Stomach (tissue), 9 donors: ENCODE measurements around the gene PTGFRN. TPM values are rescaled to one million over a fixed set of nuclear protein-coding genes. Genes with fewer than 3 reads are reported as not detected.

Experiments used
- DNase-seq, 2 donors: peaks; one replicate each; pipeline versions ENCODE4 v3.0.0 to v3.0.0-alpha.2; 2013 to 2019
- H3K27ac ChIP-seq, 5 donors: fragments of 200-600 bp in 4 of 5; sonication (generic) in 4 of 5; one replicate each; pipeline ENCODE4 v1.5.1; 2013 to 2019; ENCODE audit warnings: mild to moderate bottlenecking in 1 of 5, moderate library complexity in 1 of 5
- H3K27me3 ChIP-seq, 3 donors: fragments of 200-600 bp; sonication (generic); one replicate each; pipeline ENCODE4 v1.5.1; 2017 to 2019; ENCODE audit warnings: mixed run types in 1 of 3
- H3K36me3 ChIP-seq, 4 donors: fragments of 200-600 bp; sonication (generic); 1 replicate in 3 of 4; 2 replicates in 1 of 4; pipeline ENCODE4 v1.5.1; 2016 to 2019
- H3K4me1 ChIP-seq, 4 donors: fragments of 200-600 bp; sonication (generic); one replicate each; pipeline ENCODE4 v1.5.1; 2016 to 2019
- H3K4me3 ChIP-seq, 4 donors: fragments of 200-600 bp; sonication (generic) in 3 of 4; one replicate each; pipeline ENCODE4 v1.5.1; 2016 to 2019; ENCODE audit warnings: mild to moderate bottlenecking in 1 of 4
- H3K9me3 ChIP-seq, 4 donors: fragments of 200-600 bp; sonication (generic); one replicate each; pipeline ENCODE4 v1.5.1; 2016 to 2019
- EP300 ChIP-seq: sonication (generic); formaldehyde crosslinking; IDR thresholded peaks from one replicate; pipeline ENCODE4 v1.6.1; 2017; ENCODE audit warnings: antibody characterized with exemption
- POLR2A ChIP-seq, 4 donors: fragments of 450-650 bp; IDR thresholded peaks; one replicate each; pipeline ENCODE4 v1.6.1; 2016; ENCODE audit warnings: antibody characterized with exemption in 4 of 4, control low read depth in 2 of 4, mild to moderate bottlenecking in 1 of 4, moderate library complexity in 1 of 4
- POLR2AphosphoS5 ChIP-seq, 3 donors: sonication (generic); formaldehyde crosslinking; IDR thresholded peaks; one replicate each; pipeline ENCODE4 v1.6.1; 2016; ENCODE audit warnings: antibody characterized with exemption in 3 of 3
- WGBS, 5 donors: extraction: QIAGEN DNeasy Blood & Tissue Kit in 3 of 5; methylation state at CpG; one replicate each; pipeline versions ENCODE4 v1.1.5 to v1.1.7; 2013 to 2018; 5-methylcytosine and 5-hydroxymethylcytosine counted together
- intact Hi-C: fragments of 100-400 bp; cut with DNase I; formaldehyde crosslinking; loops from one replicate; pipeline ENCODE4 v1.15.1; 2023; ENCODE audit warnings: low total_unique reads
- polyA plus RNA-seq, 3 donors: library from polyadenylated mRNA; stranded (reverse); fragments of 200-250 nt; gene quantifications; one replicate each; pipeline ENCODE4 v1.2.3, GENCODE V29; 2013
- small RNA-seq, 4 donors: library from RNA; depleted of rRNA; stranded (forward); fragments of <200 nt; gene quantifications; one replicate each; pipeline ENCODE3, GENCODE V24; 2016
- total RNA-seq, 5 donors: library from RNA; depleted of rRNA; stranded (reverse); fragments of >200 nt; gene quantifications; one replicate each; pipeline versions ENCODE4 v1.1.0 to v1.2.3, GENCODE V29; 2014 to 2016
- TF ChIP-seq, protein P1 (sequence below), 7 experiments: fragments of 450-650 bp in 4 of 7; fragments of 200-600 bp in 3 of 7; sonication (generic) in 3 of 7; IDR thresholded peaks; one replicate each; pipeline ENCODE4 v1.5.1; 2016 to 2019; ENCODE audit warnings: antibody characterized with exemption in 7 of 7, control low read depth in 2 of 7, mild to moderate bottlenecking in 1 of 7
- donor health status: healthy with polysubstance abuse.
- donor health status: Bipolar disorder and iron deficiency.
- donor health status: healthy.

The PTGFRN gene
- total and polyA plus RNA-seq, 8 donors: 3.8 to 66.6 (median 44.0) TPM

DNA sequence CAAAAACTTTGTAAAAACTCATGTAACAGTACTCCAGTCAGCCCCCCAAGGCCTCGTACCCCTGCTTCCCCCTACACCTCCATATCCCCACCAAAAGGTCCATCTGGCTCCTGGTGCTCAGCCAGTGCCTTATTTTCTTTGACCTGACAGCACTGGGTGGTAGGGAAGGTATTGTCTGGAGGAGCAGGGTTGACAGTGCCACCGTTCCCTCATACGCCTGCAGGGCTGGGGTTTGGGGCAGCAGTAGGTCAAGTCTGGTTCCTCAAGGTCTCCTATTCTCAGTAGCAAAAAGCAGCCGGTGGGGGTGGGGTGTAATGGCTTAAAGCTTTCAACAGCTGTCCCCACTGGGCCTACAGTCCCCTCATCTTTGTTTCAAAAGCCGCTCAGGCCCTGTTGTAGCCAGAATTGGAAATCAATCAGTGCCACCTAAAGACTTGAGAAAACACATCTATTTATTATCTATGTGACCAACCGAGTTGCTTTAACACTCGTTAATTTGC is 125.1 kb downstream of the PTGFRN start:
- H3K27me3 ChIP-seq: no peaks in the 10 kb centered on the region
- TF ChIP-seq POLR2AphosphoS5 (IDR thresholded peaks at IDR 0.05): no peak
- no peak for TF ChIP-seq POLR2A (IDR thresholded peaks at IDR 0.05)
- TF ChIP-seq, protein P1, sequence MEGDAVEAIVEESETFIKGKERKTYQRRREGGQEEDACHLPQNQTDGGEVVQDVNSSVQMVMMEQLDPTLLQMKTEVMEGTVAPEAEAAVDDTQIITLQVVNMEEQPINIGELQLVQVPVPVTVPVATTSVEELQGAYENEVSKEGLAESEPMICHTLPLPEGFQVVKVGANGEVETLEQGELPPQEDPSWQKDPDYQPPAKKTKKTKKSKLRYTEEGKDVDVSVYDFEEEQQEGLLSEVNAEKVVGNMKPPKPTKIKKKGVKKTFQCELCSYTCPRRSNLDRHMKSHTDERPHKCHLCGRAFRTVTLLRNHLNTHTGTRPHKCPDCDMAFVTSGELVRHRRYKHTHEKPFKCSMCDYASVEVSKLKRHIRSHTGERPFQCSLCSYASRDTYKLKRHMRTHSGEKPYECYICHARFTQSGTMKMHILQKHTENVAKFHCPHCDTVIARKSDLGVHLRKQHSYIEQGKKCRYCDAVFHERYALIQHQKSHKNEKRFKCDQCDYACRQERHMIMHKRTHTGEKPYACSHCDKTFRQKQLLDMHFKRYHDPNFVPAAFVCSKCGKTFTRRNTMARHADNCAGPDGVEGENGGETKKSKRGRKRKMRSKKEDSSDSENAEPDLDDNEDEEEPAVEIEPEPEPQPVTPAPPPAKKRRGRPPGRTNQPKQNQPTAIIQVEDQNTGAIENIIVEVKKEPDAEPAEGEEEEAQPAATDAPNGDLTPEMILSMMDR (IDR thresholded peaks at IDR 0.05): no peak
- no peak overlapping the region for H3K4me3 ChIP-seq
- no peaks in the 10 kb centered on the region for H3K4me1 ChIP-seq
- 89 to 92% (median 91%) methylated on average over 7 of the region's 7 CpGs for WGBS, 5 donors
- intact Hi-C loops: no loop called here
- no peaks in the 10 kb centered on the region for H3K9me3 ChIP-seq
- H3K36me3 ChIP-seq: no peaks in the 10 kb centered on the region
- no peak for DNase-seq
- H3K27ac ChIP-seq: no peak overlapping the region

DNA sequence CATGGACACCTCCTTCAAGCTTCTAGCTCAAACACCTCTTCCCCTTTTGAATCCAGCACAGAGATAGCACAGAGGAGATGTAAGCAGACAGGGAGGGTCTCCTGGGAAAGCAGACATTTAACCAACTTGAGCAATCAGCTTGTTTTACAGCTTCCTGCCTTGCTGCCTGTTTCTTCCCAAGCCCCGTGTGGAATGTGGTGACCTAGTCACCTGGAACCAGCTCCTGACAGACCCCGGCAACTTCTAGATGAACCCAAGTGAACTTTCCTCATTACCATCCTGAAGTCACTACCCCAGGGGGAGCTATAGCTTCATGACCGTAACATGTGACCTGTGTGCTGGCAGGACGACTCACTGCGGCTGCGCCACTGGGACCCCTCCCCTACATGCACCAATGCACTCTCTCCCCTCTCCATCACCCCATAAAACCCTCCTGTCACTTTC is 126.3 kb downstream of the PTGFRN start:
- no peak for TF ChIP-seq EP300
- no peak for TF ChIP-seq POLR2A (IDR thresholded peaks at IDR 0.05)
- TF ChIP-seq, protein P1 (IDR thresholded peaks at IDR 0.05): no peak
- TF ChIP-seq POLR2AphosphoS5 (IDR thresholded peaks at IDR 0.05): no peak
- Histone ChIP-seq H3K4me3 (no peak overlapping the region), H3K36me3 (no peaks in the 10 kb centered on the region), H3K27ac (no peak overlapping the region), H3K9me3 (no peaks in the 10 kb centered on the region), H3K4me1 (no peaks in the 10 kb centered on the region), H3K27me3 (no peaks in the 10 kb centered on the region)
- 64 to 83% (median 74%) methylated on average over 6 of the region's 6 CpGs for WGBS, 5 donors
- intact Hi-C loops: no loop called here
- DNase-seq: no peak

DNA sequence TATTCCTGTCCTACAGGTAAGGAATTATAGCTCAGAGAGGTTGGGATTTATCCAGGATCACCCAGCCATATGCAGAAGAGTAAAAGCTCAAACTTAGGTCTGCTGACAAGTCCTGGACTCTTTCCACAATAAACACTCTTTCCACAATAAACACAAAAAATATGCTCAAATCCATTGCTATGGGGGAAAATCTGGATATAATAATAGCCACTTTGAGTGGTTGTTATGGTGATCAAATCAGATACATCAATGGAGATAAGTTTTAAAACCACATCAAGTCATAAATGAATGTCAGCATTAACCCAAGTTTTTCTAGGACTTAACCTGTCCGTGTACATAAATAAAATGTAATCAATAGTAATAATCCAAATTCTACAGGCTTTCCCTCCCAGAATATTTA is 128.1 kb downstream of the PTGFRN start:
- Histone ChIP-seq H3K4me1 (no peaks in the 10 kb centered on the region), H3K4me3 (no peak overlapping the region), H3K27ac (no peak overlapping the region), H3K9me3 (no peaks in the 10 kb centered on the region), H3K27me3 (no peaks in the 10 kb centered on the region), H3K36me3 (no peaks in the 10 kb centered on the region)
- no peak for DNase-seq
- WGBS, 5 donors: 39 to 85% (median 72%) methylated on average over 1 of the region's 1 CpG
- intact Hi-C loops: no loop called here
- no peak for TF ChIP-seq POLR2A (IDR thresholded peaks at IDR 0.05)
- TF ChIP-seq, protein P1 (IDR thresholded peaks at IDR 0.05): no peak
- TF ChIP-seq EP300: no peak
- no peak for TF ChIP-seq POLR2AphosphoS5 (IDR thresholded peaks at IDR 0.05)

DNA sequence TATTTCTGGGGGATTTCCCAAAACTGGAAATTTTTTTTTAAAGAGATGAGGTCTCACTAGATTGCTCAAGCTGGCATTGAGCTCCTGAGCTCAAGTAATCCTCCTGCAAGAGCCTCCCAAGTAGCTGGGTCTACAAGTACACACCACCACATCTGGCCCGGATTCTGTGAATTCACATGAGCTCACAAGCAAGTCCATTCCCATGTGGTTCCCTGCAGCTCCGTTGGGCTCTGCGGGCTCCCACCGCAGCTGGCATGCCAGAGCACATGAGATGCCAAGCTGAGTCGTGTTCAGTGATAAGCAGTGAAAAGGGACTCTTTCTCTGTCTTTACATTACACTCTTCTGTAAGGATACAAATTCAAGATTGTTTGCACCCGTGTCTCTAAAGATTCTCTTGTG is 128.5 kb downstream of the PTGFRN start:
- H3K4me1 ChIP-seq: no peaks in the 10 kb centered on the region
- H3K27ac ChIP-seq: no peak overlapping the region
- no peaks in the 10 kb centered on the region for H3K36me3 ChIP-seq
- no peaks in the 10 kb centered on the region for H3K27me3 ChIP-seq
- no peak overlapping the region for H3K4me3 ChIP-seq
- WGBS, 5 donors: 86 to 95% (median 87%) methylated on average over 6 of the region's 6 CpGs
- intact Hi-C loops: no loop called here
- no peaks in the 10 kb centered on the region for H3K9me3 ChIP-seq
- no peak for DNase-seq
- TF ChIP-seq, protein P1 (IDR thresholded peaks at IDR 0.05): no peak
- TF ChIP-seq POLR2A (IDR thresholded peaks at IDR 0.05) (no peak), EP300 (no peak)

Small RNA genes within 50 kb of the gene (small RNA-seq; reads per million reads assigned to genes)
- 0 reads per million in 4 donors for gene RNA5SP55

Other genes starting within 250 kb of the PTGFRN start
- gene IGSF3, start 242.2 kb upstream of the PTGFRN start, total RNA-seq: 10 to 100 TPM; 18.1 to 31.6 (median 25.7) TPM
- 1 to 10 TPM; 1.7 to 6.2 (median 2.7) TPM for gene IGSF3, start 242.2 kb upstream of the PTGFRN start, polyA plus RNA-seq
- gene CD2, start 155.5 kb upstream of the PTGFRN start, total RNA-seq: 10 to 100 TPM in 1 of 5 donors, 1 to 10 TPM in 3, not detected in 1; 2.9 to 14.3 (median 4.8) TPM
- 1 to 10 TPM; 1.7 to 9.8 (median 3.3) TPM for gene CD2, start 155.5 kb upstream of the PTGFRN start, polyA plus RNA-seq
- 1 to 10 TPM in 3 of 5 donors, under 1 TPM in 1, not detected in 1; 0.45 to 8.8 (median 2.0) TPM for gene CD101, start 91.8 kb downstream of the PTGFRN start, total RNA-seq
- 1 to 10 TPM in 2 of 3 donors, not detected in 1; 1.4 to 1.9 TPM for gene CD101, start 91.8 kb downstream of the PTGFRN start, polyA plus RNA-seq
- 10 to 100 TPM in 4 of 5 donors, 1 to 10 TPM in 1; 6.2 to 58.7 (median 27.0) TPM for gene TTF2, start 150.4 kb downstream of the PTGFRN start, total RNA-seq
- gene TTF2, start 150.4 kb downstream of the PTGFRN start, polyA plus RNA-seq: 1 to 10 TPM; 1.7 to 4.1 (median 2.1) TPM
- 1 to 10 TPM in 2 of 5 donors, under 1 TPM in 2, not detected in 1; 0.29 to 6.8 (median 2.5) TPM for gene TRIM45, start 211.8 kb downstream of the PTGFRN start, total RNA-seq
- 1 to 10 TPM in 2 of 3 donors, under 1 TPM in 1; 0.61 to 2.9 (median 1.9) TPM for gene TRIM45, start 211.8 kb downstream of the PTGFRN start, polyA plus RNA-seq